ENCODE measurements around the gene PANK4.
A peak's percentile ranks its signal among the peaks of the same experiment; 100 is the strongest.

Gene PANK4

DNA sequence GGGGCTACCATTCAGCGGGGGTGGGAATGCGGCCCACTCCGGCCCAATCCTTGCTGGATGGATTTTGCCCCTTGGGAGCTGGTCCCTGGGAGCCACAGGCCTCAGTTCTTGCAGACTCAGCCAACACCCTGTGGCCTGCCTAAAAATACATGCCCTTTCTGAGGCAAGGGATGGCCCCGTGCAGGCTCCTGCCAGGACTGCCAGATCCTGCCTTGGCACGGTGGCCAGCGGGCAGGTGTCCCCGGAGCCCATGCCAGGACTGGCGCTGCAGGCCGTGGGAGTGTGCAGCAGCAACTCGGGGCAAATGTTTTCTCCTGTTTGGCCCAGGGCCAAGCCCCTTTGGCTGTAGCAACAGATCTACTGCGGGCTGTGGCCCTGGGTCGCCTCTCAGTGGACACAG, 1.6 kb upstream of the PANK4 start:
- DNase-seq, result no peak

DNA sequence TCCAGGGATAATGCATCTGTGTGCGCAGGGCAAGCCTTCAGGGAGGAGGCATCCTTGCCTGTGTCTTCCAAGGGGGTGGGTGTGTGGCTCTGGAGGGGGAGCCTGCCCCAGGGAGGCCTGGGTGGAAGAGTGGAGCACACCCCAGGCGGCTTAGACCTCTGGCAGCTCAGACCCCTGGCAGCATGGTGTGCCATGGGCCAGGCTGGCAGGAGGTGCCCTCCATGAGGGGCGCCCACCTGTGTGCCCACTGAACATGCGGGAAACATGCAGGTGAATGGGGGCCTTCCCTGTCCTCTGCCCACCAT, 1.1 kb upstream of the PANK4 start:
- DNase-seq, result no peak

DNA sequence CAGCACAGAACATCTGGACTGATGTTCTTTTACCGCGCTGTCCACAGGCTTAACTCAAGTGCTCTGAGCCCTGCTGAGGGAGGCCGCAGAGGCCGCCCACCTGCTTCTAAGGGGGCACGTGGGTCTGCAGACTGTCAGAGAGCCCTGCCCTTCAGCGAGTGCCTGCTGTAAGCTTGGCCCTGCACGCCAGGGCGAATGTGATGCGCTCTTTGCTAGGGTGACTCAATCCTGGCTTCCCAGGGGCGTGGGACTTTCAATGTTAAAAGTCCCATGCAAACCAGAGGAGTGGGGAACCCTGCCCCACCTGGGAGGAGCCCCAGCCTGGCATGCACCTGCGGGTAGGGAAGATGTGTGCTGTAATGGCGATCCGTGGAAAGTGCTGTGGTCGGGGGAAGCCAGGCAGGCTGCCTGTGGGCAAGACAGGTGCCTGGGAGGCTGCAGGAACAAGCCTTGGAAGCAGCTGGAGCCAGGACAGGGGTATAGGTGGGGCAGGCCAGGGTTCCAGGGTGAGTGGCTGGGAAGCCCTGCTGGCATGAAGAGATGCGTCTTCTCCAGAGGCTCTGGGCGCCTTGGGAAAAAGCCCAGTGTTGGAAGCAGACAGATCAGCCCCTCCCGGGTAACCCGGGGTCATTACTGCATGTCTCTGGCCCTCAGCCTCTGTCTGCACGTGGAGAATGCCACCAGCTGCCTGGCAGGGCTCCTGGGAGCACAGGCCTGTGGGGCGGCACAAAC, 594 bp upstream of the PANK4 start:
- DNase-seq, result peak; percentile 29

DNA sequence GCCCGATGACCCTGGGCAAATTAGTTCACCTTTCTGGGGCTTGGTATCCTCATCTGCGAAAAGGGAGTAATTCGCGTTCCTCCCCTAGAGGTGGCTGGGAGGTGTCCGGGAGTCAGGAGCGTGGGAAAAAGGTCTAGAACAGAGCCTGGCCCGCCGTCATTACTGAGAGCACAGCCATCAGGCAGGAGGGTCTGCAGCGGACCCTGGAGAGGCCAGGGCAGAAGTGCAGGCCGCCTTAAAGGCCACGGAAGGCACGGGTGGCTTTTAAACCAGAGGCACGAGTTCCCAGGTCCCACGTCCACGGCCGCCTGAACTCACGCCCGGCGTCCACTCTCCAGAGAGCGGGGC, 850 bp downstream of the PANK4 start:
- no peak for DNase-seq

DNA sequence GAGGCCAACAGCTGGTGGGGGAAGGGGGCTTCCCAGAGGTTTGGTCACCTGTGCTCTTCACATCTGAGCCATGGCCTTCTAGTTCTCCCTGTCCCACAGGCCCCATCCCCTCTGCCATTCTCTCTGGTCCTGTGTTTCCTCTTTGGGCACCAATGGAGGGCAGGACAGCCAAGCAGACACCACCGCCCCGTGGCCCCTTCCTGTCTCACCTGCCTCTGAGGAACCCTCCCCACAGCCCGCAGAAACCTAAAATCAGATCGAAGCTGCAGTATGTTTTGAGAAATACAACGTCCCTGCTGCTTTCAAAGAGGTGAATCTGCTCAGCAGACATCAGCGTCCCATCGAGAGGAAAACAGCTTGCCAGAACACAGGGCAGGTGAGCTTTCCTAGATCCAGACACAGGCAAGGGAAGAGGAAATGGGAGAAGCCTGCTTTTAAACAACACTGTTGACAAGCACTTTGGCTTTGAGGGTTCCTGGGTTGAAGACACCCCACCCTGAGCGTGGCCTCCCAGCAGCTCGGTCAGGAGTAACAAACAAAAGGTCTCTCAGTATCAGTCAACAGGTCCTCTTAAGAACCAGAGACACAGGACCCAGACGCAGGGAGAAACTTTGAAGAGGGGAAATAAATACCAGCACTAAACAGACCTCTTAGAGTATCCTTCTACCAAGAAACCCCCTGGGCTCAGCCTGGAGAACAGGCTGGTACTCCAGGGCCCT, 2.3 kb downstream of the PANK4 start:
- DNase-seq, result peak; percentile 14

DNA sequence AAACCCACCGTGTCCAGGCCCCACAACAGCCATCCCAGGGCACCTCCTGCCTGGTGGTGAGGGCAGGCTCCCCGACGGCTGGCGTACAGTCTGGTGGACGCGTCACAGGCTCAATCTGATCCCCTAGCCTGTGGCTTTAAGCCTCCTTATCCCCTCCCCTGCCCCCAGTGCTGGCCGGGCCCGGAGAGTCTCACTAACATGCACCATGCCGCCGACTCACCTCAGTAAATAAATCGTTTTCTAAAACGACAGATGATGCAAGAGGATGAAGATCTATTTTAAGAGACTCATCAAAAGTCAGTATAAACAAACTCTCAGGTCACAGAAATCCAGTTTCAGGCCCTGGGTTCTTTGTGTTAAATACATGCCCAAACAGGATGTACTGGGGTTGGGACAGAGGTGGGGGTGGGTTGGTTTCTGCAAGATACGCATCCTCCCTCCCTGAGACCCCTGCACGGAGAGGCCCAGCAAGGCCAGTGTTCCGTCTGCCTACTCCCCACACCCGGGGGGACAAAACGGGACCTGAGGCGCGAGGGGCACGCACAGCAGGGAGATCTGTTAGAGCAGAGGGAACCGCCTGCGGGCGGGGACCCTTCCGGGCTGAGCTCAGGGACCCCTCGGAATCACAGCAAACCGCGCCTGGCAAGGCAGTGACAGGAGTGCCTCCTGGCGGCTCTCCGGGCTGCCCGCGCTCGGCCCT, 3.1 kb downstream of the PANK4 start:
- DNase-seq, result no peak

DNA sequence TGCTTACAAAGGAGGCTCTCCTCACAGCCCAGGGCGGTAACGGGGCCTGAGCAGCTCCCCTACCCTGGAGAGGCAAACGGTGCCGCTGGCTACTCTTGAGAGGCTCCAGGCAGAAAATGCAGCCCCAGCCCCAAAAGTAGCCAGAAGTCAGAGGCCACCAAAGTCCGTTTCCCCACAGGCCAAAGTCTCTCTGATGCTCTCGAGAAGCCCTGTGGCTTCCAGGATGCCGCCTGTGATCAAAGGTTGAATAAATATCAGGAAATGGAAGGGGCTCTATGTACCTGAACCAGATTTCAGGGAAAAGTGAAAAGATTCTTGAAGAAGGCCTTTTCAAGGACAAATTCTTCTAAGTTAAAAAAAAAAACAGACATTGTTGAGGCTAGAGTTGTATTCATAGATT, 4.2 kb downstream of the PANK4 start:
- no peak for DNase-seq

DNA sequence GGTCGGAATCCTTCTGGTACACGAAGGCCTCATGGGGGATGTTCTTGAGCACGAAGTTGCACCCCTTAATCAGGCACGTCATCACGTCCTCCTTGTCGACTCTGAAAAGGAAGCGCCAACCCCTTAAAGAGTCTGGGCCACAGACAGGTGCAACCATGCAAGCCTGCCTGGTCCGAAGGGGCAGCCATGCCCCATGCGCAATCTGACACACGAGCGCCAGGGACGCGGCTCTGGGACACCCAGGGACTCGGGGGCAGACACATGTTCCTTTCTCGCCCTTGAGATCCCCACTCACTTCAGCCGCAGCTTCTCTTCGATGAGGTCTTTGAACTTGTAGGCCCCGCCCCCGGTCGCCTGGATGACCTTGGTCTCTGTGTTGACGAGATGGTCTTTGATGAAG, 5.6 kb downstream of the PANK4 start:
- no peak for DNase-seq

DNA sequence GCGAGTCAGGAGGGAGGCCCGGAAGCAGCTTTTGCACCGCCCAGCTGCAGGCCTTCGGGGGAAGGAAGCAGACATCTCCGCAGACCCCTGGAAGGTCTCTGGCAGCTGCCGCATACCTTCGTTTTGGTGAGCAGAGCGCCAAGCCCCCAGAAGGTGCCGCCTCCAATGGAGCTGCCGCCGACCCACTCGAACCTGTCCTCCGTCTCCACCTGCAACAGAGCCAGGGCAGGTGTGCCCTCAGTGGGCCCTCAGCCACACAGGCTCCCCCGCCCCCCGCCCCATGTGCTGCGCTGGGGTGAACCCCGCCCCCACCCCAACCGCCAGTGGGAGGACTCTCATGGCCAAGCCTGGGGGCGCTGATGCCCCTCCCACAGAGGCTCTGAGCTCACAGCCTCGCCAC, 6.2 kb downstream of the PANK4 start:
- no peak for DNase-seq

DNA sequence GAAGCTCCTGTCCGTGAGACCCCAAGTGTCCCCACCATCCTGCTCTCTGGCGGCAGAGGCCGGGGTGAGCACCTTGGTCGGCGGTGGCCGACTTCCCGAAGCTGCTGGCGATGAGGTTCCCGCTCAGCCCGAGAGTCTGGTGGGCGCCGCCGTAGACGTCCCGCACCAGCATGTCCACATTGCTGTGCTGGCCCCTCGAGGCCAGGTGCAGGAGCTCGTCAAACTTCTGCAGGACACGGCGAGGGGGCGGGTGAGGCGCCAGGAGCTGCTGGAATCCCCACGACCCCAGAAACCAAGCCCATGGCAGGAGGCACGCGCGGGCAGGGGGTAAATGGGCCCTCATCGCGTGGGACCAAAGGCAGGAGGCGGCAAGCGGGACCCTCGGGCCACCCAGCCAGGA, 6.7 kb downstream of the PANK4 start:
- no peak for DNase-seq

DNA sequence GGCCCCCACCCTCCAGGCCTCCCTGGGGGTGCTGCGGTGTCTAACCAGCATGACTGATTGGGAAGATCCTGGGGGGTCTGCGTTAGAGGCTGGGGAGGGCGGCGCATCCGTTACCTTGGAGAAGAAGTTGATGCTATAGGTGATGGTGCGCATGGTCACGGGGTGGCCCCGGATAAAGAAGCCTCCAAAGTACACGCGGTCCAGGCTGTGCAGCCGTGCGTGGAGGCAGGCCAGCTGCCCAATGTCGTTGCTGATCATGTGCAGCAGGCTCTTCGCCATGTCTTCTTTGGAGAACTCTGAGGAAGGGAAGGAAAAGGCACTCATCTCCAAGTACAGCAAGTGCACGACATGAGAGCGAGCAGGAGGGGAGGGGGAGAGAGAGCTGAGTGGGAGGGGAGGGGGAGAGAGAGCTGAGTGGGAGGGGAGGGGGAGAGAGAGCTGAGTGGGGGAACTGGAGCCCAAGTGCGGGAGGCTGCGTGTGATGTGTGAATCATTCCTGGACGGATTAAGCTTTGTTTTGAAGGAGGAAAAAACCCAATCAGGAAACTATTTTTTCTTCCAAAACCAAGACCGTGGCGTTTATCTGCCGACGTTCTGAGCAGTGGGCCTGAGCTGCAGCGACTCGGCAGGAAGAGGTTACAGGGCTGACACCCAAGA, 7.2 kb downstream of the PANK4 start:
- DNase-seq, result no peak

DNA sequence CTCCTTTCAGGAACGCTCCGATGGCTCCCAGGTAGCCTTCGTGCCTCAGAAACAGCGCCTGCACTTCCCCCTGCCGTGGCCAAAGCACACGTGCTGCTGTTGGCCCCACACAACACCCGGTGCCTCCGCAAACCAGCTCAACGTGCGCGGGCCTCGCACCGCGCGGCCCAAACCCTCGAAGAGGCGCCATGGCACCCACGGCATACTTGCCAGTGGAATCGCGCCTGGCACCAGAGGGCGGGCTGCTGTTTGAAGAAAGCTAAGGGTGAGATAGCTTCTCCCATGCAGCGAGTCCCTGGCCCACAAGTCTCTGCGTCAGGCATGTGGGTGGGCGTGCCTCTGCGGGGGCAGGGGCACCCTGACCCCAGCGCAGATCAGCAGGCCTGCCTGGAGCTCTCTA, 7.9 kb downstream of the PANK4 start:
- DNase-seq, result no peak

DNA sequence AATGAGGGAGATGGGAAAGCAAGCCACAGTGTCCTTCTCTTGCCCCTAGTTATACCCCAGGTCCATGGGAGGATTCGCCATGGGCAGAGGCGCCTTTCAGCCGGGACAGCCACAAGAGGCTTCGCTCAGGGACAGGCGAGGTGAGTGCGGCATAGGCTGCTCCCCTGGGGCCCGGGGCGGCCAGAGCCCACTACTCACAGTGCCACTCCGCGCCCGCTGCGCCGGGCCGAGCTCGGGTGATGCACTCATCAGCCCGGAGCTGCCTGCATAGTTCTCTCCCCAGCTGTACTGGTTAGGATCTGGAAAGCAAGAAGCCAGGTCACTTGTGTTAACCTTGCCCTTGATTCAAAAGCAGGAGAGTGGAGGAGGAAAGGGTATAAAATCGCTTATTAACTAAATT, 8.4 kb downstream of the PANK4 start:
- DNase-seq, result no peak

DNA sequence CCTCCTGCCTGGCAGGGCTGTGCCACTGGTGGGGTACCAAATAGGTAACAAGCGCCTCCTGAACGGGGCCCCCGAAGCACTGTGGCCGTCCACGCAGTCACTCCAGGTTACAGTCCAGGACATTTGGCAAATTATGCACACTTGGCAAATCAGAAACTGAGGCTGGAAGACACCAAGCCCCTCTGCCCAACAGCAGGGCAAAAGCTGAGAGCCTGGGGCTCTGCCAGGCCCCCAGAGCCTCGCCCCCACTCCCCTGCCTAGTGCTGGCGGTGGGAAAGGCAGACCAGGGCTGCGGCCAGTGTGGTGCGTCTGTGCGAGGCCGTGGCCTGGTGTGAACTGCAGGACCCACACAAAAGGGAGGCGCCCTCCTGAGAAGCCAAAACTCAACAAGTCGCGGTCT, 9.4 kb downstream of the PANK4 start:
- no peak for DNase-seq

DNA sequence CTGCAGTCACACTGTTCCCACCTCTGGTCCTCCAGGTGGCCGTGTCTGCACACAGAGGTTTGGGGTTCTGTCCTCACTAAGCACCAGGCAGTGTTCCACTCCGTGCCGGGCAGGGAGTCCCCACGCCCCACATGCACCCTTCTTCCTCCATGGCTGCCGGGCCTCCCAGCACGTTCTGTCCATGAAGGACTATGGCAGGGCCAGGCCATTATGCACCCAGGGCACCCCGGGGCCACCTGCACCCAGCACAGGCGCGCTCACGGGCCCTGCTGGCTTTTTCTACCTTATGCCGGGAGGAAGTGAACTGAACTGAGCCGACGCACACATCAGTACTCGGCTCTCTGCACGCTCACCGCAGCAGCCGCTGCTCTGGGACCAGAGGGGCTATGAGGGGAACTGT, 10.3 kb downstream of the PANK4 start:
- DNase-seq, result no peak

DNA sequence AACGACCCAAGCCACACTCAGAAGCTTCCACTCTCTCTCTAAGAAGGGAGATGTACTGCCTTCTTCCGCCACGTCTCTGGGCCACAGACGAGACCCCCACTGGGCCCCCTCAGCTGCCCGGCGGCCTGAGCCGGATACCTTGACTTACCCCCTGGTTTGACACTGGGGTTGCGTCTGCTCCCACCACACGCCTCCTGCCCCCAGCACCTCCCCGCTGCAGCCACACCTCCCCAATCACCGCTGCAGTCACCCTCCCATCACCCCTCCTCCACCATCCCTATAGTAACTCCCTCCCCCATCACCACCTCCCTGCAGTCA, 10.7 kb downstream of the PANK4 start:
- no peak for DNase-seq

DNA sequence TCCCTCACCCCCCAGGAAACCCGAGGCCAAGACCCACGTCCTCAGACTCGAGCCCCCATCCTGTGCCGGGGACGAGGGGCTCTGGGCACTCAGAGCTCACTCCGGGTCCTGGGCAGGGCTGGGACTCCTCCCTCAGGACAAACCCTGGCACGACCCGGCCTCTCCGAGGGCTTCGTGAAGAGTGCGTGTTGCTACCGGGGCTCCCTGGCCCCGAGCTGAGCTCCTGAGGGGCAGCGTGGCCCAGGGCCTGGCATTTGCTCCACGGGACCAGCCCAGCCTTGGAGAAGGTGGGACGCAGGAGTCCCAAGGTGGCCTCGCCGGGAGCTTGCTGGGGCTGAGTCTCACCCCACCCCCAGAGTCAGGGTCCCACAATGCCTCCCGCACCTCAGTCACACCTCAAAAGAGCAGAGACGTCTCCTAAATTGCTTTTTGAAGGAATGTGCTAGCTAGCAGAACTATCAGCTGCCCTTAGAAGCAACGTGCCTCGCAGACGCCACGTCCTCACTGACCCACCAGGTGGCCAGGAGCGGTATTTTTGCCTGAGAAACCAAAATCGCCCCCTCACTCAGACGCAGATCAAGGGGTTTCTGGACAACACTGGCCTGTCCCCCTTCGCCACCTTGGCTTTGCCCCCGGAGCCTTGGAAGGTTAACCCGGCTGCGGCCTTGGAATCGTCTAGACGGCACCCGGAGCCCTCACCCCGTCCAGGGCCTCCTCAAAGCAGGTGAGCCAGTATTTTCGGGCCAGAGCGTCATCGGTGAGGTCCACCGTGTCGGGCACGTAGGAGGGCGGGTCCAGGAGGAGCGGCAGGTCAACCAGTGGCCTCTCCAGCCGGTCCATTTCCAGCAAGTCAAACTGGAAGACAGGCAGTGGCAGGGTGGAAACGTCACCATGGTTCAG, 11.3 kb downstream of the PANK4 start:
- DNase-seq, result no peak

DNA sequence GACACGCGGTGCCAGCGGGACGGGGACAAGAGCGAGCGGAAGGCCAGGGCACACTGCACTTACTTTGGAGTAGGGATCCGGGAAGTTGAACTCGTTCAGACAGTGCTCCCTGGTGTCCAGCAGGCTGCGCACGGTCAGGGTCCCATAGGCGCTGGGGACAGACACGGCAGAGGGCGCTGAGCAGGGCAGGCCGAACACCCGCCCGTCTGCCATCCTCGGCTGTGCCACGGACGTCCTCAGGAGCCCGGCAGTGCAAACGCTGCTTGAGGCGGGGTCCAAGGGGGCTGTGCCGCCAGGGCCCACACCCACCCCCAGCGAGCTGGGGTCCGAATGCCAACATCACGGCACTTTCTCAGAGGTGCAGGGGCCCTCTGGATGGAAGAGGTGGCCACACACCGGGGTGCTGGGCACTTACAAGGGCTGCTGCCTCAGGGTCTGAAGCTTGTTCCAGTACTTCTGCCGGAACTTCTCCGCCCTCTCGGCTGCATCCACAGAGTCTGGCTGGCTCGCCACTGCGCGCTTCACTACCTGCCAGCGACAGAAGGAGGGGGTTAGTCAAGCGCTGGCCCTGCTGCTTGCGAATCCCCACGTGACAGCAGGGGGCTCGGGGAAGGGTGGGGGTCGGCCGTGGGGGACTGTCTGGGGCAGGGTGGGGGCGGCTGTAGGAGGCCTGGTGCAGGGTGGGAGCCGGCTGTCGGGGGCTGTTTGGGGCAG, 12.3 kb downstream of the PANK4 start:
- no peak for DNase-seq

DNA sequence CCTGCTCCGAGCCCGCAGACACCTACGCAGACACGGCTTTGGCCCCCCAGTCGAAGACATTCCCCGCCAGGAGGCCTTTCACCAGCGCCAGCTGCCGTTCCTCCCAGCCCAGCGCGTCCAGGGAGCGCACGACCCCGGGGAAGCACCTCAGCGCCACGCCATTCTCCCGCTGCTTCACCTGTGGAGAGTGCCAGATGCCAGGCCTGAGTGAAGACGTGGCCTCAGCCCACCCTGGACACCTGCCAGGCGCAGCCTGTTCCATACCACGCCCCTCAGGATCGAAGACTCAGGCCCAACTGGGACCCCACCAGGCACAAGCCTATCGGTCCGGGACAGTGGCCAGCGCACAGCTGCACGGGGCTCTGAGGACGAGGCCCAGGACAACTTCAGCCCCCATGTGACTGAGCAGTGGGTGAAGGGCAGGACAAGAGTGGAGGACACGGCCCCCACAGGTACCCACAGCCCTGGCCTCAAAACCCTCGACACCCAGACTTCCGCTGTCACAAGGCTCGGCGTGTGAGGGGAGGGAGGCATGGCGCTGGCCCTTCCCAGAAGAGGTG, 13.5 kb downstream of the PANK4 start:
- DNase-seq, result no peak

DNA sequence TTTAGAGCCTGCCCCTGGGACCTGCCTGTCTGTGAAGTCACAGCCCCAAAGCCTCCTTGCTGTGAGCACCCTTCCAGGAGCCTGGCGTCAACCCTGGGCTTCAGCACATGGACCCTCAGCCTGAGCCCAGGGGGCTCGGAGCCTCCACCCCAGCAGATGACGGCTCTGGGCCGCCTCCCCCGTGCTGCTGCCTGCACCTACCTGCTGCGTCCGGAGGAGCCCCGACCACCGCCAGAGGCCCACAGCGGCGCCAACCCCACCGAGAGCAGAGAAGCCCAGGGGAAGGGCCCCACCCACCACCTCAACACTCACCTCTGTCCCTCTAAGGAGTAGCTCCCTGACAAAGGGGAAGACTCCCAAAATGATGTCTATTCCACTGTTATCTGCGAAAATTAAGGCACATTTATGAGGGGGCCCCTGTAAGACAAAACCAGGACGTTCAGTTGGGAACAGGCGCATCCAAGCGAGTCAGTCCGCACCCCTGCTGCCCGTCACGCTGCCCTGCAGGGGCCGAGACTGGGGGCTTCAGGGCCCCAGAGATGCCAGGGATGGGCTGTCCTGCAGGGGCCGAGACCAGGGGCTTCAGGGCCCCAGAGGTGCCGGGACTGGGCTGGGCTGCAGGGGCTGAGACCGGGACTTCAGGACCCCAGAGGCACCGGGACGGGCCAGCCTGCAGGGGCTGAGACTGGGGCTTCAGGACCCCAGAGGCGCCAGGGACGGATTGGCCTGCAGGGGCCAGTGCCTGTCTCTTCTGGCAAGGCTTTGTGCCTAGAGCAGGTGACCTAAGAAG, 15.8 kb downstream of the PANK4 start:
- DNase-seq, result no peak

DNA sequence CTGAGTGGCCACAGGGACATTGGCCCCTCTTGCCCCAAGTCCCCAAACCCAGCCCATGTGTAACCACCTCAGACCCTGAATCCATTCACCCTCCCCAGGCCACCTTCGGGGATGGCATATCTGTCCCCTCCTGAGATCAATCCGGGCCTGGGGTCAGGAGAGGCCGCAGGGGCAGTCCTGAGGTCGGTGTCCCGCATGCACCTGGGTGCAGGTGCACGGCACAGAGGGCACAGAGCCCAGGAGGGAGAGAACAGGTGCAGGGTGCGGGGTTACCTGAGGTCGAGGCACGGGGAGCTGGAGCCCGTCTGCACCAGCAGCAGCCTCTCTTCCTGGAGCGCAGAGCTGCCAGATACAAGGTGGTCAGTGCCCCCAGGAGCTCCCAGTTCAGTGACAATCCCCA, 16.8 kb downstream of the PANK4 start:
- no peak for DNase-seq
